K562 (cell line): ENCODE results near the gene DTNBP1. TPM values are rescaled to one million over a fixed set of nuclear protein-coding genes. Genes with fewer than 3 reads are reported as not detected.

ENCODE experiments used
- CC2D1A ChIP-seq: fragments of 450-650 bp; IDR thresholded peaks from 2 replicates; pipeline ENCODE4 v1.6.1; 2017; ENCODE audit warnings: mild to moderate bottlenecking
- CEBPB ChIP-seq: fragments of 450-650 bp; IDR thresholded peaks from 2 replicates; pipeline ENCODE4 v1.6.1; 2016; ENCODE audit warnings: missing genetic modification characterization, missing compliant biosample characterization
- E2F1 ChIP-seq: sonication (generic); formaldehyde crosslinking; IDR thresholded peaks from 2 replicates; pipeline ENCODE4 v1.8.1; 2023; ENCODE audit warnings: mild to moderate bottlenecking, missing genetic modification reagents, moderate library complexity
- ESRRA ChIP-seq: fragments of 450-650 bp; IDR thresholded peaks from 2 replicates; pipeline ENCODE4 v1.6.1; 2014; ENCODE audit warnings: low read depth, mild to moderate bottlenecking, moderate library complexity, borderline replicate concordance
- FOXJ3 ChIP-seq: sonication (generic); formaldehyde crosslinking; IDR thresholded peaks from 2 replicates; pipeline ENCODE4 v1.4.0; 2020; ENCODE audit warnings: mild to moderate bottlenecking, missing genetic modification reagents
- MEIS2 ChIP-seq: fragments of 450-650 bp; IDR thresholded peaks from 2 replicates; pipeline ENCODE4 v1.6.1; 2014; ENCODE audit warnings: mild to moderate bottlenecking; ENCODE audit not compliant: partially characterized antibody
- PBX2 ChIP-seq, 2 experiments: IDR thresholded peaks in 1 of 2; conservative IDR thresholded peaks in 1 of 2; 2 replicates each; pipeline ENCODE4 v1.6.1; 2016; ENCODE audit warnings: low read depth in 2 of 2, mild to moderate bottlenecking in 1 of 2, missing compliant biosample characterization in 1 of 2, missing genetic modification characterization in 1 of 2, moderate library complexity in 1 of 2
- PRPF4 ChIP-seq: fragments of 200-400 bp; formaldehyde crosslinking; IDR thresholded peaks from one replicate; pipeline ENCODE4 v1.6.1; 2017; ENCODE audit warnings: low read length, low read depth, mild to moderate bottlenecking; ENCODE audit not compliant: insufficient read depth, poor library complexity, severe bottlenecking
- RB1 ChIP-seq: fragments of 450-650 bp; IDR thresholded peaks from 2 replicates; pipeline ENCODE4 v1.6.1; 2017; ENCODE audit warnings: low read depth, mild to moderate bottlenecking
- SMAD2 ChIP-seq: fragments of 150-350 bp; IDR thresholded peaks from 2 replicates; pipeline ENCODE4 v1.6.1; 2014; ENCODE audit warnings: low read depth, mild to moderate bottlenecking, low read length
- THRB ChIP-seq: fragments of 450-650 bp; formaldehyde crosslinking; conservative IDR thresholded peaks from 2 replicates; pipeline ENCODE4 v1.4.0; 2022; ENCODE audit warnings: mild to moderate bottlenecking, missing genetic modification characterization
- ZNF12 ChIP-seq: sonication (generic); formaldehyde crosslinking; IDR thresholded peaks from 2 replicates; pipeline ENCODE4 v1.4.0; 2020; ENCODE audit warnings: mild to moderate bottlenecking, missing genetic modification reagents
- ZNF830 ChIP-seq: fragments of 250-450 bp; sonication (Bioruptor Pico); IDR thresholded peaks from 2 replicates; pipeline ENCODE4 v1.5.0; 2021; ENCODE audit warnings: mild to moderate bottlenecking
- polyA plus RNA-seq, 8 experiments: library from polyadenylated mRNA; depleted of rRNA in 4 of 8; stranded (reverse) in 5 of 8; unstranded in 3 of 8; fragments of >200 nt; fragmentation: Nextera tagmentation in 2 of 8; fragmentation: Illumina TruSeq in 1 of 8; extraction: Ambion mirVana in 2 of 8; extraction: Trizol in 1 of 8; gene quantifications; 2 replicates each; pipeline versions ENCODE4 v1.2.1 to v1.2.3, GENCODE V29; 2011 to 2014; ENCODE audit warnings: inconsistent platforms in 1 of 8, missing spikeins in 1 of 8
- total RNA-seq, 7 experiments: library from RNA; depleted of rRNA in 6 of 7; stranded (reverse); fragments of >200 nt in 6 of 7; fragmentation: Illumina TruSeq in 2 of 7; extraction: Trizol in 2 of 7; gene quantifications; 2 replicates each; pipeline versions ENCODE4 v1.2.1 to v1.2.3, GENCODE V29; 2011 to 2021; ENCODE audit warnings: low replicate concordance in 1 of 7
- TF ChIP-seq, protein P1 (sequence below): fragments of 450-650 bp; IDR thresholded peaks from 2 replicates; pipeline ENCODE4 v1.6.1; 2016; ENCODE audit warnings: mild to moderate bottlenecking
- TF ChIP-seq, protein P2 (sequence below): IDR thresholded peaks from 3 replicates; pipeline ENCODE4 v1.6.1; 2011; ENCODE audit warnings: borderline replicate concordance, mild to moderate bottlenecking; ENCODE audit not compliant: insufficient read length, insufficient read depth
- TF ChIP-seq, protein P3 (sequence below): fragments of 450-650 bp; formaldehyde crosslinking; IDR thresholded peaks from 2 replicates; pipeline ENCODE4 v1.4.0; 2020; ENCODE audit warnings: mild to moderate bottlenecking, moderate library complexity

Gene DTNBP1
- total and polyA plus RNA-seq, 9 of the 15 experiments (the other 6 are each of a cell fraction or from before 2014, with no cell fraction given): 16.7 to 54.5 (median 21.4) TPM

DNA sequence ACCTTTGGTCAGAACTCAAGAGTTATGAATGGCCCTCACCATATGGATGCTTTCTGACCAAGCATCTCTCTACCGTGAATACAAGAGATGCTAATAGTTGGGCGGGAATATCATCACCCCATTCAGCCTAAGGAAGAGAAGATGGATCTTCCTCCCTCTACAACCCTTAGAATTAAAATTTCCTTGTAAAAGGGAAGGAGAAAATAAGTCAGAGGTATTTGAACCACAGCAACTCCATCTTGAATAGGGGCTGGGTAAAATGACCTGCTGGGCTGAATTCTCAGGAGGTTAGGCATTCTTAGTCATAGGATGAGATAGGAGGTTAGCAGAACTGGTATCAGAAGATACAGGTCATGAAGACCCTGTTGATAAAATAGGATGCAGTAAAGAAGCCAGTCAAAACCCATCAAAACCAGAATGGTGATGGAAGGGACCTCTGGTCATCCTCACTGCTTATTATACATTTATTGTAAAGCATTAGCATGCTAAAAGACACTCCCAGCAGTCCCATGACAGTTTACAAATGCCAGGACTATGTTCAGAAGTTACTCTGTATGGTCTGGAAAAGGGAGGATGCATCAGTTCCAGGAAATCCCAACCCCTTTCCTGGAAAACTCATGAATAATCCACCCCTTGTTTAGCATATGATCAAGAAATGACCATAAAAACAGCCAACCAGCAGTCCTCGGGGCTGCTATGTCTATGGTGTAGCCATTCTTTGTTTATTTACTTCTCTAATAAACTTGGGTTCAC lies 101.2 kb downstream of the DTNBP1 start (continued):
- TF ChIP-seq, protein P1, sequence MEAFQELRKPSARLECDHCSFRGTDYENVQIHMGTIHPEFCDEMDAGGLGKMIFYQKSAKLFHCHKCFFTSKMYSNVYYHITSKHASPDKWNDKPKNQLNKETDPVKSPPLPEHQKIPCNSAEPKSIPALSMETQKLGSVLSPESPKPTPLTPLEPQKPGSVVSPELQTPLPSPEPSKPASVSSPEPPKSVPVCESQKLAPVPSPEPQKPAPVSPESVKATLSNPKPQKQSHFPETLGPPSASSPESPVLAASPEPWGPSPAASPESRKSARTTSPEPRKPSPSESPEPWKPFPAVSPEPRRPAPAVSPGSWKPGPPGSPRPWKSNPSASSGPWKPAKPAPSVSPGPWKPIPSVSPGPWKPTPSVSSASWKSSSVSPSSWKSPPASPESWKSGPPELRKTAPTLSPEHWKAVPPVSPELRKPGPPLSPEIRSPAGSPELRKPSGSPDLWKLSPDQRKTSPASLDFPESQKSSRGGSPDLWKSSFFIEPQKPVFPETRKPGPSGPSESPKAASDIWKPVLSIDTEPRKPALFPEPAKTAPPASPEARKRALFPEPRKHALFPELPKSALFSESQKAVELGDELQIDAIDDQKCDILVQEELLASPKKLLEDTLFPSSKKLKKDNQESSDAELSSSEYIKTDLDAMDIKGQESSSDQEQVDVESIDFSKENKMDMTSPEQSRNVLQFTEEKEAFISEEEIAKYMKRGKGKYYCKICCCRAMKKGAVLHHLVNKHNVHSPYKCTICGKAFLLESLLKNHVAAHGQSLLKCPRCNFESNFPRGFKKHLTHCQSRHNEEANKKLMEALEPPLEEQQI: no peak
- no peak for TF ChIP-seq PRPF4
- TF ChIP-seq, protein P2, sequence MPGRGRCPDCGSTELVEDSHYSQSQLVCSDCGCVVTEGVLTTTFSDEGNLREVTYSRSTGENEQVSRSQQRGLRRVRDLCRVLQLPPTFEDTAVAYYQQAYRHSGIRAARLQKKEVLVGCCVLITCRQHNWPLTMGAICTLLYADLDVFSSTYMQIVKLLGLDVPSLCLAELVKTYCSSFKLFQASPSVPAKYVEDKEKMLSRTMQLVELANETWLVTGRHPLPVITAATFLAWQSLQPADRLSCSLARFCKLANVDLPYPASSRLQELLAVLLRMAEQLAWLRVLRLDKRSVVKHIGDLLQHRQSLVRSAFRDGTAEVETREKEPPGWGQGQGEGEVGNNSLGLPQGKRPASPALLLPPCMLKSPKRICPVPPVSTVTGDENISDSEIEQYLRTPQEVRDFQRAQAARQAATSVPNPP: no peak
- TF ChIP-seq ZNF830 (CRISPR knock-in tag): no peak
- TF ChIP-seq MEIS2: no peak
- no peak for TF ChIP-seq ESRRA
- no peak for TF ChIP-seq RB1
- no peak for TF ChIP-seq ZNF12 (CRISPR knock-in tag)
- no peak for TF ChIP-seq THRB (CRISPR knock-in tag)
- TF ChIP-seq, protein P3, sequence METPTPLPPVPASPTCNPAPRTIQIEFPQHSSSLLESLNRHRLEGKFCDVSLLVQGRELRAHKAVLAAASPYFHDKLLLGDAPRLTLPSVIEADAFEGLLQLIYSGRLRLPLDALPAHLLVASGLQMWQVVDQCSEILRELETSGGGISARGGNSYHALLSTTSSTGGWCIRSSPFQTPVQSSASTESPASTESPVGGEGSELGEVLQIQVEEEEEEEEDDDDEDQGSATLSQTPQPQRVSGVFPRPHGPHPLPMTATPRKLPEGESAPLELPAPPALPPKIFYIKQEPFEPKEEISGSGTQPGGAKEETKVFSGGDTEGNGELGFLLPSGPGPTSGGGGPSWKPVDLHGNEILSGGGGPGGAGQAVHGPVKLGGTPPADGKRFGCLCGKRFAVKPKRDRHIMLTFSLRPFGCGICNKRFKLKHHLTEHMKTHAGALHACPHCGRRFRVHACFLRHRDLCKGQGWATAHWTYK: no peak
- TF ChIP-seq SMAD2: no peak
- no peak for TF ChIP-seq CEBPB (tag)
- TF ChIP-seq CC2D1A: no peak
- no peak for TF ChIP-seq FOXJ3 (CRISPR knock-in tag)
- no peak for TF ChIP-seq PBX2 (CRISPR knock-in tag; IDR thresholded peaks at IDR 0.05; ENCODE audit: low read depth)
- TF ChIP-seq PBX2 (tag; conservative IDR thresholded peaks at IDR 0.05; ENCODE audit: low read depth): no peak; the same call in 1 of the 2 replicates
- no peak for TF ChIP-seq E2F1
